H1 (cell line): ENCODE results near the gene MPRIP. TPM values are rescaled to one million over a fixed set of nuclear protein-coding genes. Genes with fewer than 3 reads are reported as not detected.

Experiments used
- CTCF ChIA-PET: fragments of 300-600 bp; sonication (Branson Sonifier 250); formaldehyde crosslinking; loops from one replicate; lab custom pipeline; 2021; ENCODE audit not compliant: partially characterized antibody; lab: Charles Lee
- POLR2A ChIA-PET: fragments of 300-600 bp; sonication (Branson Sonifier 250); formaldehyde crosslinking; loops from one replicate; lab custom pipeline; 2021; ENCODE audit warnings: inconsistent platforms; ENCODE audit not compliant: partially characterized antibody; lab: Charles Lee
- DNase-seq, 2 experiments: peaks; one replicate each; pipeline versions ENCODE4 v3.0.0 to v3.0.0-alpha.2; 2010 to 2022; ENCODE audit warnings: low spot score in 2 of 2, low read depth in 1 of 2, mixed read lengths in 1 of 2
- FAIRE-seq: peaks from 2 replicates; lab custom pipeline; 2011; peaks lifted over from hg19 to GRCh38; lab: Jason Lieb, UNC
- H2AFZ ChIP-seq: 2 replicates; pipeline ENCODE4 v1.8.1; 2012; ENCODE audit warnings: low read length, inconsistent platforms
- H2AK5ac ChIP-seq: 2 replicates; pipeline ENCODE4 v1.6.1; 2013; ENCODE audit warnings: low read depth, low read length
- H2BK120ac ChIP-seq: replicated peaks from 2 replicates; pipeline ENCODE3; 2013; ENCODE audit warnings: low read depth, low read length, inconsistent platforms
- H2BK12ac ChIP-seq: 2 replicates; pipeline ENCODE4 v1.6.1; 2013; ENCODE audit warnings: low read depth, low read length
- H2BK15ac ChIP-seq: 2 replicates; pipeline ENCODE4 v1.6.1; 2013; ENCODE audit warnings: low read length
- H2BK20ac ChIP-seq: 2 replicates; pipeline ENCODE4 v1.6.1; 2013; ENCODE audit warnings: low read length
- H2BK5ac ChIP-seq: 2 replicates; pipeline ENCODE4 v1.6.1; 2013; ENCODE audit warnings: low read depth, low read length
- H3K14ac ChIP-seq: 2 replicates; pipeline ENCODE4 v1.6.1; 2013; ENCODE audit warnings: inconsistent platforms; ENCODE audit not compliant: insufficient read length
- H3K18ac ChIP-seq: 2 replicates; pipeline ENCODE4 v1.6.1; 2013; ENCODE audit warnings: low read length; ENCODE audit errors: extremely low read depth
- H3K23ac ChIP-seq: 2 replicates; pipeline ENCODE4 v1.6.1; 2013; ENCODE audit warnings: inconsistent platforms; ENCODE audit not compliant: insufficient read length
- H3K23me2 ChIP-seq: 2 replicates; pipeline ENCODE4 v1.6.1; 2013; ENCODE audit warnings: low read depth, low read length
- H3K27ac ChIP-seq: 2 replicates; pipeline ENCODE4 v1.6.1; 2011; ENCODE audit warnings: low read depth, low read length, inconsistent platforms
- H3K27me3 ChIP-seq, 4 experiments: replicated peaks in 1 of 4; 1 replicate in 1 of 4; 2 replicates in 3 of 4; pipeline versions ENCODE4 v1.6.1 to v1.8.1; 2011 to 2013; ENCODE audit warnings: low read length in 3 of 4, mild to moderate bottlenecking in 3 of 4, inconsistent platforms in 2 of 4, mixed read lengths in 2 of 4, moderate library complexity in 1 of 4; ENCODE audit not compliant: control insufficient read depth in 3 of 4, insufficient read depth in 3 of 4; ENCODE audit errors: extremely low read depth in 1 of 4
- H3K36me3 ChIP-seq, 4 experiments: 2 replicates each; pipeline versions ENCODE4 v1.6.1 to v1.8.1; 2011 to 2013; ENCODE audit warnings: mild to moderate bottlenecking in 4 of 4, low read length in 3 of 4, moderate library complexity in 2 of 4, control low read depth in 1 of 4, inconsistent platforms in 1 of 4; ENCODE audit not compliant: insufficient read depth in 4 of 4, control insufficient read depth in 2 of 4
- H3K4ac ChIP-seq: replicated peaks from 2 replicates; pipeline ENCODE3; 2013; ENCODE audit warnings: low read length, low read depth, mixed read lengths, inconsistent platforms; ENCODE audit not compliant: insufficient read length
- H3K4me1 ChIP-seq, 4 experiments: replicated peaks in 1 of 4; 1 replicate in 1 of 4; 2 replicates in 3 of 4; pipeline versions ENCODE4 v1.6.1 to v1.8.1; 2011 to 2013; ENCODE audit warnings: low read length in 3 of 4, inconsistent platforms in 2 of 4, mixed read lengths in 1 of 4; ENCODE audit not compliant: insufficient read depth in 4 of 4, control insufficient read depth in 3 of 4
- H3K4me2 ChIP-seq, 2 experiments: 2 replicates each; pipeline versions ENCODE4 v1.6.1 to v1.8.1; 2011 to 2013; ENCODE audit warnings: low read depth in 2 of 2, low read length in 2 of 2, control low read depth in 1 of 2, inconsistent platforms in 1 of 2, mild to moderate bottlenecking in 1 of 2; ENCODE audit not compliant: insufficient read depth in 1 of 2
- H3K4me3 ChIP-seq, 4 experiments: fragments of 200-600, 300-600 bp in 1 of 4; sonication (generic), shearing (Covaris generic), sonication (Bioruptor Twin) in 1 of 4; 2 replicates each; pipeline versions ENCODE4 v1.5.1 to v1.8.1; 2011 to 2016; ENCODE audit warnings: low read length in 4 of 4, low read depth in 3 of 4, control low read depth in 2 of 4, inconsistent platforms in 2 of 4, mild to moderate bottlenecking in 2 of 4, mixed read lengths in 1 of 4, moderate library complexity in 1 of 4; ENCODE audit not compliant: insufficient read depth in 2 of 4; ENCODE audit errors: extremely low read depth in 1 of 4
- H3K56ac ChIP-seq: replicated peaks from 2 replicates; pipeline ENCODE3; 2013; ENCODE audit warnings: low read depth, mild to moderate bottlenecking, mixed read lengths, low read length, inconsistent platforms; ENCODE audit not compliant: insufficient read length
- H3K79me1 ChIP-seq: 2 replicates; pipeline ENCODE4 v1.6.1; 2013; ENCODE audit warnings: low read depth, low read length, control low read depth
- H3K79me2 ChIP-seq, 2 experiments: 2 replicates each; pipeline versions ENCODE4 v1.6.1 to v1.8.1; 2012 to 2013; ENCODE audit warnings: low read length in 2 of 2, mild to moderate bottlenecking in 2 of 2, inconsistent platforms in 1 of 2; ENCODE audit not compliant: insufficient read depth in 2 of 2, control insufficient read depth in 1 of 2
- H3K9ac ChIP-seq, 4 experiments: replicated peaks in 1 of 4; 1 replicate in 1 of 4; 2 replicates in 3 of 4; pipeline versions ENCODE4 v1.6.1 to v1.8.1; 2011 to 2013; ENCODE audit warnings: low read depth in 3 of 4, low read length in 3 of 4, control low read depth in 2 of 4, mild to moderate bottlenecking in 2 of 4, moderate library complexity in 2 of 4, inconsistent platforms in 1 of 4; ENCODE audit errors: extremely low read depth in 1 of 4
- H3K9me3 ChIP-seq, 2 experiments: 2 replicates each; pipeline versions ENCODE4 v1.6.1 to v1.8.1; 2012 to 2013; ENCODE audit warnings: mild to moderate bottlenecking in 2 of 2, moderate library complexity in 2 of 2, control low read depth in 1 of 2, inconsistent platforms in 1 of 2, low read depth in 1 of 2, low read length in 1 of 2, mixed read lengths in 1 of 2; ENCODE audit not compliant: insufficient read depth in 2 of 2
- H4K20me1 ChIP-seq, 2 experiments: replicated peaks in 1 of 2; 2 replicates each; pipeline versions ENCODE3 to v1.8.1; 2011 to 2013; ENCODE audit warnings: inconsistent platforms in 2 of 2, low read length in 2 of 2, mild to moderate bottlenecking in 1 of 2; ENCODE audit not compliant: insufficient read depth in 2 of 2, control insufficient read depth in 1 of 2
- H4K5ac ChIP-seq: 2 replicates; pipeline ENCODE4 v1.6.1; 2013; ENCODE audit warnings: low read length, low read depth, mixed read lengths, inconsistent platforms; ENCODE audit not compliant: insufficient read length
- H4K8ac ChIP-seq: 2 replicates; pipeline ENCODE4 v1.8.0; 2013; ENCODE audit warnings: mild to moderate bottlenecking, moderate library complexity, low read length, inconsistent platforms; ENCODE audit not compliant: insufficient read depth; ENCODE audit errors: extremely low read depth
- H4K91ac ChIP-seq: replicated peaks from 2 replicates; pipeline ENCODE3; 2013; ENCODE audit warnings: low read length, mixed read lengths, inconsistent platforms; ENCODE audit not compliant: insufficient read length
- CHD2 ChIP-seq: IDR thresholded peaks from 2 replicates; pipeline ENCODE4 v1.6.1; 2012; ENCODE audit warnings: low read length, improper control_type of control experiment
- JUND ChIP-seq: IDR thresholded peaks from 2 replicates; pipeline ENCODE4 v1.6.1; 2011; ENCODE audit warnings: mild to moderate bottlenecking, improper control_type of control experiment, low read length
- NRF1 ChIP-seq: IDR thresholded peaks from 2 replicates; pipeline ENCODE4 v1.6.1; 2011; ENCODE audit warnings: mild to moderate bottlenecking, low read depth, low read length, improper control_type of control experiment
- RNF2 ChIP-seq: fragments of 200-900, 300-1000 bp; sonication (generic); IDR thresholded peaks from 2 replicates; pipeline ENCODE4 v1.7.1; 2016; ENCODE audit warnings: borderline replicate concordance, low read depth, mild to moderate bottlenecking, antibody characterized with exemption, low read length; ENCODE audit not compliant: poor library complexity, severe bottlenecking; ENCODE audit errors: missing control alignments
- SIX5 ChIP-seq: IDR thresholded peaks from 2 replicates; pipeline ENCODE4 v1.6.1; 2011; ENCODE audit warnings: mild to moderate bottlenecking, low read depth, low read length
- SP1 ChIP-seq: IDR thresholded peaks from 2 replicates; pipeline ENCODE4 v1.6.1; 2011; ENCODE audit warnings: low read depth, low read length
- SP2 ChIP-seq: IDR thresholded peaks from 2 replicates; pipeline ENCODE4 v1.6.1; 2012; ENCODE audit warnings: mild to moderate bottlenecking, low read length, inconsistent platforms
- SRF ChIP-seq: IDR thresholded peaks from 2 replicates; pipeline ENCODE4 v1.6.1; 2011; ENCODE audit warnings: mild to moderate bottlenecking, low read depth, low read length, moderate library complexity
- SUZ12 ChIP-seq: fragments of 200-600 bp; sonication (generic); IDR thresholded peaks from 2 replicates; pipeline ENCODE4 v1.6.1; 2012; ENCODE audit warnings: mild to moderate bottlenecking, inconsistent platforms, low read length, moderate library complexity, mixed read lengths
- YY1 ChIP-seq: IDR thresholded peaks from 2 replicates; pipeline ENCODE4 v1.6.1; 2011; ENCODE audit warnings: low read depth, mild to moderate bottlenecking, low read length
- WGBS, 2 experiments: shearing (Covaris generic) in 1 of 2; methylation state at CpG; one replicate each; pipeline versions ENCODE4 v1.1.6 to v1.1.7; 2013 to 2015; ENCODE audit warnings: low lambda C conversion rate in 2 of 2, mixed read lengths in 2 of 2, inconsistent platforms in 1 of 2, low coverage in 1 of 2, missing lambda C conversion rate in 1 of 2; ENCODE audit not compliant: insufficient replicate concordance in 2 of 2, insufficient coverage in 1 of 2, insufficient read length in 1 of 2; ENCODE audit errors: extremely low coverage in 1 of 2, missing lambda C conversion rate in 1 of 2; 5-methylcytosine and 5-hydroxymethylcytosine counted together
- polyA plus RNA-seq, 7 experiments: library from polyadenylated mRNA; depleted of rRNA in 3 of 7; stranded (reverse) in 5 of 7; unstranded in 2 of 7; fragments of >200 nt in 5 of 7; fragments of 200-250 nt in 2 of 7; gene quantifications; 1 replicate in 5 of 7; 2 replicates in 1 of 7; 4 replicates in 1 of 7; pipeline versions ENCODE4 v1.2.1 to v1.2.3, GENCODE V29; 2011 to 2013; ENCODE audit warnings: missing spikeins in 2 of 7, mixed read lengths in 2 of 7
- total RNA-seq: library from RNA; stranded (reverse); fragmentation: NEBNext Ultra II Directional; extraction: Animal tissue kit (Norgen Biotek cat#: 25700); gene quantifications from 2 replicates; pipeline ENCODE4 v1.2.1, GENCODE V29; 2021
- TF ChIP-seq, protein P1 (sequence below): IDR thresholded peaks from 2 replicates; pipeline ENCODE4 v1.6.1; 2012; ENCODE audit warnings: inconsistent platforms

MPRIP gene
- total and polyA plus RNA-seq, 2 of the 8 experiments (the other 6 are each of a cell fraction or from before 2014, with no cell fraction given): 48.6 to 146 TPM

DNA sequence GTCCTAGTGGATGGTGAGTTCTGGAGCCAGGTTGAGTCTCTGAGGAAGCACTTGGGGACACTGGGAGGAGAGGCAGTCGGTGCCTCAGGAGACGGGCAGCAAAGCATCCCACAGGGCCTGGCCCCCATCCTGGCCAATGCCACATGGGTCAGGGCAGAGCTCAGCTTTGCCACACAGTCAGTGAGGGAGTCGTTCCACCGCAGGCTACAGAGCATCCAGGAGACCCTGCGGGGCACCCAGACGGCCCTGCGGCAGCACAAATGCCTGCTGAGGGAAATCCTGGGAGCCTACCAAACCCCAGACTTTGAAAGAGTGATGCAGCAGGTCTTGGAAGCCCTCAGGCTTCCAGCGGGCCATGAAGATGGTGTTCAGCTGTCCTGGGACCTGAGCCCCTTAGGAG lies 124.2 kb downstream of the MPRIP start:
- Histone ChIP-seq H2AFZ (no peak overlapping the region), H4K20me1 (peaks cover 2 to 10% of the 10 kb centered on the region in 2 experiments), H4K5ac (no peak overlapping the region), H2BK120ac (no peak overlapping the region), H4K8ac (no peak overlapping the region), H3K4me3 (no peak overlapping the region), H3K79me1 (no peaks in the 10 kb centered on the region), H3K4me2 (no peak overlapping the region), H3K79me2 (no peaks in the 10 kb centered on the region), H4K91ac (no peak overlapping the region), H2BK20ac (no peak overlapping the region), H3K9me3 (no peaks in the 10 kb centered on the region), H3K56ac (no peak overlapping the region), H2AK5ac (no peak overlapping the region), H3K23me2 (no peaks in the 10 kb centered on the region), H2BK12ac (no peak overlapping the region), H3K4me1 (no peaks in the 10 kb centered on the region), H2BK5ac (no peak overlapping the region), H2BK15ac (no peak overlapping the region), H3K23ac (no peak overlapping the region), H3K18ac (no peak overlapping the region), H3K4ac (no peak overlapping the region), H3K14ac (no peak overlapping the region), H3K36me3 (peaks cover 5 to 9% (median 7%) of the 10 kb centered on the region in 4 experiments; a peak in 6 of 8 replicates), H3K27ac (no peak overlapping the region), H3K9ac (no peak overlapping the region), H3K27me3 (no peaks in the 10 kb centered on the region; a peak in 1 of 7 replicates)
- DNase-seq (no peak), FAIRE-seq (no peak)
- TF ChIP-seq SP2 (no peak), SUZ12 (no peak), YY1 (no peak), JUND (no peak), SRF (no peak), SP1 (no peak), RNF2 (no peak), CHD2 (no peak), NRF1 (no peak), SIX5 (no peak)
- TF ChIP-seq, protein P1, sequence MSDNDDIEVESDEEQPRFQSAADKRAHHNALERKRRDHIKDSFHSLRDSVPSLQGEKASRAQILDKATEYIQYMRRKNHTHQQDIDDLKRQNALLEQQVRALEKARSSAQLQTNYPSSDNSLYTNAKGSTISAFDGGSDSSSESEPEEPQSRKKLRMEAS: no peak
- ChIA-PET POLR2A (no interaction called here), CTCF (interaction anchor here (0.9 to 6.2 kb wide), 6 partner anchors 10 to 153 kb away, joined by 3 to 44 read pairs (median 3); no protein-coding TSS in a partner anchor)
- WGBS, 2 experiments: 95% methylated on average over 8 of the region's 8 CpGs; no CpG with 5 or more reads in 1 of the 2 experiments
